ENCODE measurements around the gene AJAP1. TPM values are rescaled to one million over a fixed set of nuclear protein-coding genes. Genes with fewer than 3 reads are reported as not detected.

AJAP1 gene
- total RNA-seq, 2 donors from 2014 or later = 0.05 to 0.46 TPM

- Mint-ChIP-seq H3K27ac (no peak overlapping the region), H3K27me3 (ENCODE audit: low read depth) (no peaks in the 10 kb centered on the region), H3K4me3 (no peak overlapping the region), H3K36me3 (ENCODE audit: insufficient read depth in 2 of 2) (no peaks in the 10 kb centered on the region), H3K9me3 (no peaks in the 10 kb centered on the region), H3K4me1 (ENCODE audit: low read depth) (no peaks in the 10 kb centered on the region)
- DNase-seq (no peak), ATAC-seq (replicated peaks in 1 of 2) (no peak)
Observed at GRCh38 chr1:4696161-4696745, 41.8 kb downstream of the AJAP1 start.

DNA sequence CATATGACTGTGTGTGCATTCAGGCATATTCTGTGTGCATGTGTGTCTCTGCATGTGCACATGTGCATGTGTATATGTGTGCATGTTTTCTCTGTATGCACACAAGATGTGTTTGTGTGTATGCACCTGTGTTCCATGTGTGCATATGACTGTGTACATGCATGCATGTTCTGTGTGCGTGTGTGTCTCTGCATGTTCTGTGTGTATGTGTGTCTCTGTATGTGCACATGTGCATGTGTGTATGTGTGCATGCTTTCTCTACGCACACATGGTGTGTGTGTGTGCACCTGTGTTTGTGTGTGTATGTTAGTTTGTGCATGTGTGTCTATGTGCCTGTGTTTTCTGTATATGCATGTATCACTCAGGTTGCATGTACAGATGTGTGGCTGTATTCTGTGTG lies 42.3 kb downstream of the AJAP1 start:
- Mint-ChIP-seq H3K4me1 (ENCODE audit: low read depth) (no peaks in the 10 kb centered on the region), H3K9me3 (no peaks in the 10 kb centered on the region), H3K27me3 (ENCODE audit: low read depth) (no peaks in the 10 kb centered on the region), H3K4me3 (no peak overlapping the region), H3K27ac (no peak overlapping the region), H3K36me3 (ENCODE audit: insufficient read depth in 2 of 2) (no peaks in the 10 kb centered on the region)
- no peak for ATAC-seq (replicated peaks in 1 of 2)
- DNase-seq = no peak

DNA sequence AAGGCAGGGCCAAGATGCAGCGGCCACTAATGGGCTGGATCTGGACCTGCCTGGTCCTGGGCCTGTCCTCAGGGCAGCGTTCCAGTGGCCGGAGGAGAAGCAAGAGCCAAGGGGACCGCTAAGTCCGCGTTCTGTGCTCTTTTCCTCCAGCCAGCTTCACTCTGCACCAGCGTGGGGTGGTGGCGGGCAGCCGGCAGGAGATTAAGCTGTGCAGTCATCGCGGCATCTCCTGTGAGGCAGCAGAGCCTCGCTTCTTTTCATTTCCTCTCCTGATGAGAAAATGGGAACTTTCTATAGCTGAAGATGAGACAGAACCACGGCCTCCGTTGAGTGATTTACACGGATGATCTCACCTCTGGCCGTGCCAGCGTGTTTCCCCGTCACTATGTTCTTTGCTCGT lies 43.4 kb downstream of the AJAP1 start:
- H3K27ac Mint-ChIP-seq = no peak overlapping the region
- H3K9me3 Mint-ChIP-seq = no peaks in the 10 kb centered on the region
- H3K27me3 Mint-ChIP-seq (ENCODE audit: low read depth) = no peaks in the 10 kb centered on the region
- DNase-seq (no peak), ATAC-seq (replicated peaks in 1 of 2) (no peak)
- no peaks in the 10 kb centered on the region for H3K4me1 Mint-ChIP-seq (ENCODE audit: low read depth)
- H3K4me3 Mint-ChIP-seq = no peak overlapping the region
- H3K36me3 Mint-ChIP-seq (ENCODE audit: insufficient read depth in 2 of 2) = no peaks in the 10 kb centered on the region

- H3K4me3 Mint-ChIP-seq = no peak overlapping the region
- H3K36me3 Mint-ChIP-seq (ENCODE audit: insufficient read depth in 2 of 2) = no peaks in the 10 kb centered on the region
- DNase-seq (no peak), ATAC-seq (replicated peaks in 1 of 2) (no peak)
- no peak overlapping the region for H3K27ac Mint-ChIP-seq
- H3K4me1 Mint-ChIP-seq (ENCODE audit: low read depth) = no peaks in the 10 kb centered on the region
- no peaks in the 10 kb centered on the region for H3K9me3 Mint-ChIP-seq
- H3K27me3 Mint-ChIP-seq (ENCODE audit: low read depth) = no peaks in the 10 kb centered on the region
Observed at GRCh38 chr1:4698911-4699310, 44.5 kb downstream of the AJAP1 start.

GRCh38 chr1:4699376-4700301 lies 45.2 kb downstream of the AJAP1 start:
- H3K4me3 Mint-ChIP-seq = no peak overlapping the region
- no peaks in the 10 kb centered on the region for H3K36me3 Mint-ChIP-seq (ENCODE audit: insufficient read depth in 2 of 2)
- no peaks in the 10 kb centered on the region for H3K27me3 Mint-ChIP-seq (ENCODE audit: low read depth)
- H3K27ac Mint-ChIP-seq = no peak overlapping the region
- no peaks in the 10 kb centered on the region for H3K9me3 Mint-ChIP-seq
- DNase-seq (no peak), ATAC-seq (replicated peaks in 1 of 2) (no peak)
- no peaks in the 10 kb centered on the region for H3K4me1 Mint-ChIP-seq (ENCODE audit: low read depth)

- H3K4me3 Mint-ChIP-seq = no peak overlapping the region
- H3K9me3 Mint-ChIP-seq = no peaks in the 10 kb centered on the region
- H3K4me1 Mint-ChIP-seq (ENCODE audit: low read depth) = no peaks in the 10 kb centered on the region
- no peaks in the 10 kb centered on the region for H3K36me3 Mint-ChIP-seq (ENCODE audit: insufficient read depth in 2 of 2)
- no peaks in the 10 kb centered on the region for H3K27me3 Mint-ChIP-seq (ENCODE audit: low read depth)
- DNase-seq (no peak), ATAC-seq (replicated peaks in 1 of 2) (no peak)
- no peak overlapping the region for H3K27ac Mint-ChIP-seq
Observed at GRCh38 chr1:4700801-4701200, 46.4 kb downstream of the AJAP1 start.

DNA sequence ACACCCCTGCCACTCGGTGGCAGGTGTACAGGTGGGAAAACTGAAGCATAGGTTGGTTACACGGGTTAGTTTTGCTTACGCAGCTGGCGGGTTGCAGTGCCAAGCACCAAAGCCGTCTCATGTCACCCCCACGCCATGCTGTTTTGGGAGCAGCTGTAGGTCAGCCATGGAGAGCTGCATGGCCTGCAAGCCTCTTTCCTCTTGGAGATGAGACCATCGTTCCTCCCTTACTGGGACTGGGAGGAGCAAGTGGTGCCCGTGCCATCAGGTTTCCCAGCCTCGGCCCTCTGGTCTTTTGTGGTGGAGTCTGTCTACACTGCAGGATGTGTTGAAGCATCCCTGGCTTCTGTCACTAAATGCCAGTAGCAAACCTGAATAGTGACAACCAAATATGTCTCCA lies 46.9 kb downstream of the AJAP1 start:
- Mint-ChIP-seq H3K4me3 (no peak overlapping the region), H3K27ac (no peak overlapping the region), H3K9me3 (no peaks in the 10 kb centered on the region), H3K36me3 (ENCODE audit: insufficient read depth in 2 of 2) (no peaks in the 10 kb centered on the region), H3K27me3 (ENCODE audit: low read depth) (no peaks in the 10 kb centered on the region), H3K4me1 (ENCODE audit: low read depth) (no peaks in the 10 kb centered on the region)
- ATAC-seq (replicated peaks in 1 of 2) (no peak), DNase-seq (no peak)

GRCh38 chr1:4702464-4702863 lies 48.1 kb downstream of the AJAP1 start:
- H3K4me3 Mint-ChIP-seq = no peak overlapping the region
- no peak overlapping the region for H3K27ac Mint-ChIP-seq
- no peaks in the 10 kb centered on the region for H3K4me1 Mint-ChIP-seq (ENCODE audit: low read depth)
- ATAC-seq (replicated peaks in 1 of 2) = no peak
- no peaks in the 10 kb centered on the region for H3K9me3 Mint-ChIP-seq
- no peaks in the 10 kb centered on the region for H3K27me3 Mint-ChIP-seq (ENCODE audit: low read depth)
- H3K36me3 Mint-ChIP-seq (ENCODE audit: insufficient read depth in 2 of 2) = no peaks in the 10 kb centered on the region
- no peak for DNase-seq

DNA sequence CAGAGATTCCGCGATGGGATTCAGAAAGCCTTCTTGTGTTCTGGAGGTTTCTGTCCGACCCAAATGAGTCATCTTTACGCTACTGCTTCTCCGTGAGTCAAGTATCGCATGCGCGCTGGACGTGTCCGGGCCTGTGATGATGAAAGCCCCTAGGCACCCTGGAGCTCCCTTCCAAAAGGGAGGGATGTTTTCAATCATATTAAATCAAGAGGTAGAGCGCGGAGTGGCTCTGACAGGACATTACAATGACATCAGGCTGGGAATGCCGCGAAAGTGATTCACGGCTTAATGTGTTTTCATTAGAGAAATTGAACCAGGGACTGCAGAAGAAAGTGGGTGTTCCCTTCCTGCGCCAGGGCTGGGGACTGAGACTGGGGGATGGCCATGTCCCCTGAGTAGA lies 48.5 kb downstream of the AJAP1 start:
- H3K36me3 Mint-ChIP-seq (ENCODE audit: insufficient read depth in 2 of 2) = no peaks in the 10 kb centered on the region

DNA sequence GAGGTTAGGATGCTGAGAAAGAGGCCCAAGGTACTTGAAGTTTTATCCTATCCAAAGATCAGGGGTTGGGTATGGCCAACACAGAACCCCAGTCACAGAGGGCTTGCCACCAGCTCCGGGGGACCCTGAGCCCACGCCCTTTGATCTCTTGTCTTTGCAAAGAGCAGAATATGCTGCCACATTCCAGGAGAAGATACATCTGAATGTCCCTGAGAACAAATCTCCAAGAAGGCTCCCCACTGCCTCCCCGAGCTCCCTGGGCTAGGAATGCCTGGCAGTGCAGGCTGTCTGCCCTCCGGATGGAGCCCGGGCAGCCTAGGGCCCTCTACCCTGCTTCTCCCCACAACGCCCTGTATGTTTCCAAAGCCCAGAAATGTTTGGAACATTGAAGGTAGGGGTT lies 49.2 kb downstream of the AJAP1 start:
- ATAC-seq (replicated peaks in 1 of 2) = no peak
- no peaks in the 10 kb centered on the region for H3K36me3 Mint-ChIP-seq (ENCODE audit: insufficient read depth in 2 of 2)

More for the DNA sequence above, 48.5 kb downstream of the AJAP1 start:
- Mint-ChIP-seq H3K9me3 (no peaks in the 10 kb centered on the region), H3K27ac (no peak overlapping the region), H3K27me3 (ENCODE audit: low read depth) (no peaks in the 10 kb centered on the region), H3K4me3 (no peak overlapping the region), H3K4me1 (ENCODE audit: low read depth) (no peaks in the 10 kb centered on the region)
- DNase-seq (no peak), ATAC-seq (replicated peaks in 1 of 2) (no peak)

GRCh38 chr1:4708840-4709507 lies 54.6 kb downstream of the AJAP1 start:
- Mint-ChIP-seq H3K9me3 (no peaks in the 10 kb centered on the region), H3K4me3 (no peak overlapping the region), H3K27me3 (ENCODE audit: low read depth) (peaks cover 14% of the 10 kb centered on the region), H3K27ac (no peak overlapping the region), H3K36me3 (ENCODE audit: insufficient read depth in 2 of 2) (no peaks in the 10 kb centered on the region), H3K4me1 (ENCODE audit: low read depth) (peaks cover 16% of the 10 kb centered on the region)
- ATAC-seq (replicated peaks in 1 of 2) (no peak), DNase-seq (no peak)

More for the DNA sequence above, 49.2 kb downstream of the AJAP1 start:
- no peak overlapping the region for H3K4me3 Mint-ChIP-seq
- H3K27me3 Mint-ChIP-seq (ENCODE audit: low read depth) = no peaks in the 10 kb centered on the region
- DNase-seq = no peak
- H3K4me1 Mint-ChIP-seq (ENCODE audit: low read depth) = no peaks in the 10 kb centered on the region
- H3K9me3 Mint-ChIP-seq = no peaks in the 10 kb centered on the region
- H3K27ac Mint-ChIP-seq = no peak overlapping the region

DNA sequence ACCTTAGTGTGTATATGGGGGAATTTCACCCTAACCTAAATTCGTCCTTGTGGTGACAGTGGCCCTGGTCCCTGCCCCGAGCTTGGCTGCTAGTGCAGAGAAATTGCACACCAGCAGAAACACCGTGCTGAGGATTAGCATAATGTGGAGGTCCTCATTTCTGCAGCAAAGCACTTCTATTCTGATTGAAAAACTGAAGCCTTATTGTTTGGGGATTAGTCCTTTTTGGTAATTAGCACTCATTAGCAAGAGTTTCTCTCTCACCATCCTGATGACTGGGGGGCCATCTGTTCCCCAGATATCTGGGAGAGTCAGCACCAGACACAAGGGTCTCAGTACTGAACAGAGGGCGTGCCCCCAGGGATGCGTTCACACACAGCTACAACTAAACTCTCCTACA lies 55.2 kb downstream of the AJAP1 start:
- Mint-ChIP-seq H3K4me3 (no peak overlapping the region), H3K4me1 (ENCODE audit: low read depth) (peaks cover 16% of the 10 kb centered on the region), H3K36me3 (ENCODE audit: insufficient read depth in 2 of 2) (no peaks in the 10 kb centered on the region), H3K27ac (no peak overlapping the region), H3K27me3 (ENCODE audit: low read depth) (peaks cover 14% of the 10 kb centered on the region), H3K9me3 (no peaks in the 10 kb centered on the region)
- no peak for ATAC-seq (replicated peaks in 1 of 2)
- no peak for DNase-seq

- peaks cover 14% of the 10 kb centered on the region for H3K27me3 Mint-ChIP-seq (ENCODE audit: low read depth)
- ATAC-seq (replicated peaks in 1 of 2) (no peak), DNase-seq (no peak)
- H3K4me1 Mint-ChIP-seq (ENCODE audit: low read depth) = peaks cover 16% of the 10 kb centered on the region
- peak overlapping the region; percentile 16 to 70 for H3K4me3 Mint-ChIP-seq
- peaks cover 0 to 3% of the 10 kb centered on the region in 2 donors for H3K9me3 Mint-ChIP-seq
- H3K36me3 Mint-ChIP-seq (ENCODE audit: insufficient read depth in 2 of 2) = no peaks in the 10 kb centered on the region
- H3K27ac Mint-ChIP-seq = no peak overlapping the region
Observed at GRCh38 chr1:4710592-4711415, 56.4 kb downstream of the AJAP1 start.

Data from activated T-cell treated with anti-CD3 and anti-CD28 coated beads, Interleukin-2, amount 50 U/mL, for 72 hours (primary cell).